H1 (cell line): ENCODE results near the gene TK2. TPM values are rescaled to one million over a fixed set of nuclear protein-coding genes. Genes with fewer than 3 reads are reported as not detected.

Experiments
- CTCF ChIA-PET: fragments of 300-600 bp; sonication (Branson Sonifier 250); formaldehyde crosslinking; loops from one replicate; lab custom pipeline; 2021; ENCODE audit not compliant: partially characterized antibody; lab: Charles Lee
- POLR2A ChIA-PET: fragments of 300-600 bp; sonication (Branson Sonifier 250); formaldehyde crosslinking; loops from one replicate; lab custom pipeline; 2021; ENCODE audit warnings: inconsistent platforms; ENCODE audit not compliant: partially characterized antibody; lab: Charles Lee
- DNase-seq, 2 experiments: peaks; one replicate each; pipeline versions ENCODE4 v3.0.0 to v3.0.0-alpha.2; 2010 to 2022; ENCODE audit warnings: low spot score in 2 of 2, low read depth in 1 of 2, mixed read lengths in 1 of 2
- FAIRE-seq: peaks from 2 replicates; lab custom pipeline; 2011; peaks lifted over from hg19 to GRCh38; lab: Jason Lieb, UNC
- H2AFZ ChIP-seq: 2 replicates; pipeline ENCODE4 v1.8.1; 2012; ENCODE audit warnings: low read length, inconsistent platforms
- H2AK5ac ChIP-seq: 2 replicates; pipeline ENCODE4 v1.6.1; 2013; ENCODE audit warnings: low read depth, low read length
- H2BK120ac ChIP-seq: replicated peaks from 2 replicates; pipeline ENCODE3; 2013; ENCODE audit warnings: low read depth, low read length, inconsistent platforms
- H2BK12ac ChIP-seq: 2 replicates; pipeline ENCODE4 v1.6.1; 2013; ENCODE audit warnings: low read depth, low read length
- H2BK15ac ChIP-seq: 2 replicates; pipeline ENCODE4 v1.6.1; 2013; ENCODE audit warnings: low read length
- H2BK20ac ChIP-seq: 2 replicates; pipeline ENCODE4 v1.6.1; 2013; ENCODE audit warnings: low read length
- H2BK5ac ChIP-seq: 2 replicates; pipeline ENCODE4 v1.6.1; 2013; ENCODE audit warnings: low read depth, low read length
- H3K14ac ChIP-seq: 2 replicates; pipeline ENCODE4 v1.6.1; 2013; ENCODE audit warnings: inconsistent platforms; ENCODE audit not compliant: insufficient read length
- H3K18ac ChIP-seq: 2 replicates; pipeline ENCODE4 v1.6.1; 2013; ENCODE audit warnings: low read length; ENCODE audit errors: extremely low read depth
- H3K23ac ChIP-seq: 2 replicates; pipeline ENCODE4 v1.6.1; 2013; ENCODE audit warnings: inconsistent platforms; ENCODE audit not compliant: insufficient read length
- H3K23me2 ChIP-seq: 2 replicates; pipeline ENCODE4 v1.6.1; 2013; ENCODE audit warnings: low read depth, low read length
- H3K27ac ChIP-seq: 2 replicates; pipeline ENCODE4 v1.6.1; 2011; ENCODE audit warnings: low read depth, low read length, inconsistent platforms
- H3K27me3 ChIP-seq, 4 experiments: replicated peaks in 1 of 4; 1 replicate in 1 of 4; 2 replicates in 3 of 4; pipeline versions ENCODE4 v1.6.1 to v1.8.1; 2011 to 2013; ENCODE audit warnings: low read length in 3 of 4, mild to moderate bottlenecking in 3 of 4, inconsistent platforms in 2 of 4, mixed read lengths in 2 of 4, moderate library complexity in 1 of 4; ENCODE audit not compliant: control insufficient read depth in 3 of 4, insufficient read depth in 3 of 4; ENCODE audit errors: extremely low read depth in 1 of 4
- H3K36me3 ChIP-seq, 4 experiments: 2 replicates each; pipeline versions ENCODE4 v1.6.1 to v1.8.1; 2011 to 2013; ENCODE audit warnings: mild to moderate bottlenecking in 4 of 4, low read length in 3 of 4, moderate library complexity in 2 of 4, control low read depth in 1 of 4, inconsistent platforms in 1 of 4; ENCODE audit not compliant: insufficient read depth in 4 of 4, control insufficient read depth in 2 of 4
- H3K4ac ChIP-seq: replicated peaks from 2 replicates; pipeline ENCODE3; 2013; ENCODE audit warnings: low read length, low read depth, mixed read lengths, inconsistent platforms; ENCODE audit not compliant: insufficient read length
- H3K4me1 ChIP-seq, 4 experiments: replicated peaks in 1 of 4; 1 replicate in 1 of 4; 2 replicates in 3 of 4; pipeline versions ENCODE4 v1.6.1 to v1.8.1; 2011 to 2013; ENCODE audit warnings: low read length in 3 of 4, inconsistent platforms in 2 of 4, mixed read lengths in 1 of 4; ENCODE audit not compliant: insufficient read depth in 4 of 4, control insufficient read depth in 3 of 4
- H3K4me2 ChIP-seq, 2 experiments: 2 replicates each; pipeline versions ENCODE4 v1.6.1 to v1.8.1; 2011 to 2013; ENCODE audit warnings: low read depth in 2 of 2, low read length in 2 of 2, control low read depth in 1 of 2, inconsistent platforms in 1 of 2, mild to moderate bottlenecking in 1 of 2; ENCODE audit not compliant: insufficient read depth in 1 of 2
- H3K4me3 ChIP-seq, 4 experiments: fragments of 200-600, 300-600 bp in 1 of 4; sonication (generic), shearing (Covaris generic), sonication (Bioruptor Twin) in 1 of 4; 2 replicates each; pipeline versions ENCODE4 v1.5.1 to v1.8.1; 2011 to 2016; ENCODE audit warnings: low read length in 4 of 4, low read depth in 3 of 4, control low read depth in 2 of 4, inconsistent platforms in 2 of 4, mild to moderate bottlenecking in 2 of 4, mixed read lengths in 1 of 4, moderate library complexity in 1 of 4; ENCODE audit not compliant: insufficient read depth in 2 of 4; ENCODE audit errors: extremely low read depth in 1 of 4
- H3K56ac ChIP-seq: replicated peaks from 2 replicates; pipeline ENCODE3; 2013; ENCODE audit warnings: low read depth, mild to moderate bottlenecking, mixed read lengths, low read length, inconsistent platforms; ENCODE audit not compliant: insufficient read length
- H3K79me1 ChIP-seq: 2 replicates; pipeline ENCODE4 v1.6.1; 2013; ENCODE audit warnings: low read depth, low read length, control low read depth
- H3K79me2 ChIP-seq, 2 experiments: 2 replicates each; pipeline versions ENCODE4 v1.6.1 to v1.8.1; 2012 to 2013; ENCODE audit warnings: low read length in 2 of 2, mild to moderate bottlenecking in 2 of 2, inconsistent platforms in 1 of 2; ENCODE audit not compliant: insufficient read depth in 2 of 2, control insufficient read depth in 1 of 2
- H3K9ac ChIP-seq, 4 experiments: replicated peaks in 1 of 4; 1 replicate in 1 of 4; 2 replicates in 3 of 4; pipeline versions ENCODE4 v1.6.1 to v1.8.1; 2011 to 2013; ENCODE audit warnings: low read depth in 3 of 4, low read length in 3 of 4, control low read depth in 2 of 4, mild to moderate bottlenecking in 2 of 4, moderate library complexity in 2 of 4, inconsistent platforms in 1 of 4; ENCODE audit errors: extremely low read depth in 1 of 4
- H3K9me3 ChIP-seq, 2 experiments: 2 replicates each; pipeline versions ENCODE4 v1.6.1 to v1.8.1; 2012 to 2013; ENCODE audit warnings: mild to moderate bottlenecking in 2 of 2, moderate library complexity in 2 of 2, control low read depth in 1 of 2, inconsistent platforms in 1 of 2, low read depth in 1 of 2, low read length in 1 of 2, mixed read lengths in 1 of 2; ENCODE audit not compliant: insufficient read depth in 2 of 2
- H4K20me1 ChIP-seq, 2 experiments: replicated peaks in 1 of 2; 2 replicates each; pipeline versions ENCODE3 to v1.8.1; 2011 to 2013; ENCODE audit warnings: inconsistent platforms in 2 of 2, low read length in 2 of 2, mild to moderate bottlenecking in 1 of 2; ENCODE audit not compliant: insufficient read depth in 2 of 2, control insufficient read depth in 1 of 2
- H4K5ac ChIP-seq: 2 replicates; pipeline ENCODE4 v1.6.1; 2013; ENCODE audit warnings: low read length, low read depth, mixed read lengths, inconsistent platforms; ENCODE audit not compliant: insufficient read length
- H4K8ac ChIP-seq: 2 replicates; pipeline ENCODE4 v1.8.0; 2013; ENCODE audit warnings: mild to moderate bottlenecking, moderate library complexity, low read length, inconsistent platforms; ENCODE audit not compliant: insufficient read depth; ENCODE audit errors: extremely low read depth
- H4K91ac ChIP-seq: replicated peaks from 2 replicates; pipeline ENCODE3; 2013; ENCODE audit warnings: low read length, mixed read lengths, inconsistent platforms; ENCODE audit not compliant: insufficient read length
- HDAC6 ChIP-seq: IDR thresholded peaks from one replicate; pipeline ENCODE4 v1.7.1; 2012; ENCODE audit warnings: low read depth, mild to moderate bottlenecking, inconsistent platforms, low read length, moderate library complexity
- SRF ChIP-seq: IDR thresholded peaks from 2 replicates; pipeline ENCODE4 v1.6.1; 2011; ENCODE audit warnings: mild to moderate bottlenecking, low read depth, low read length, moderate library complexity
- TAF7 ChIP-seq: optimal IDR thresholded peaks from 2 replicates; pipeline ENCODE3; 2011; ENCODE audit warnings: low read depth, mild to moderate bottlenecking, inconsistent platforms, low read length, moderate library complexity, borderline replicate concordance
- WGBS, 2 experiments: shearing (Covaris generic) in 1 of 2; methylation state at CpG; one replicate each; pipeline versions ENCODE4 v1.1.6 to v1.1.7; 2013 to 2015; ENCODE audit warnings: low lambda C conversion rate in 2 of 2, mixed read lengths in 2 of 2, inconsistent platforms in 1 of 2, low coverage in 1 of 2, missing lambda C conversion rate in 1 of 2; ENCODE audit not compliant: insufficient replicate concordance in 2 of 2, insufficient coverage in 1 of 2, insufficient read length in 1 of 2; ENCODE audit errors: extremely low coverage in 1 of 2, missing lambda C conversion rate in 1 of 2; 5-methylcytosine and 5-hydroxymethylcytosine counted together
- polyA plus RNA-seq, 7 experiments: library from polyadenylated mRNA; depleted of rRNA in 3 of 7; stranded (reverse) in 5 of 7; unstranded in 2 of 7; fragments of >200 nt in 5 of 7; fragments of 200-250 nt in 2 of 7; gene quantifications; 1 replicate in 5 of 7; 2 replicates in 1 of 7; 4 replicates in 1 of 7; pipeline versions ENCODE4 v1.2.1 to v1.2.3, GENCODE V29; 2011 to 2013; ENCODE audit warnings: missing spikeins in 2 of 7, mixed read lengths in 2 of 7
- total RNA-seq: library from RNA; stranded (reverse); fragmentation: NEBNext Ultra II Directional; extraction: Animal tissue kit (Norgen Biotek cat#: 25700); gene quantifications from 2 replicates; pipeline ENCODE4 v1.2.1, GENCODE V29; 2021
- TF ChIP-seq, protein P1 (sequence below): IDR thresholded peaks from 2 replicates; pipeline ENCODE4 v1.6.1; 2011; ENCODE audit warnings: low read length, improper control_type of control experiment

Gene TK2
- total and polyA plus RNA-seq, 2 of the 8 experiments (the other 6 are each of a cell fraction or from before 2014, with no cell fraction given): 2.7 to 3.6 TPM

DNA sequence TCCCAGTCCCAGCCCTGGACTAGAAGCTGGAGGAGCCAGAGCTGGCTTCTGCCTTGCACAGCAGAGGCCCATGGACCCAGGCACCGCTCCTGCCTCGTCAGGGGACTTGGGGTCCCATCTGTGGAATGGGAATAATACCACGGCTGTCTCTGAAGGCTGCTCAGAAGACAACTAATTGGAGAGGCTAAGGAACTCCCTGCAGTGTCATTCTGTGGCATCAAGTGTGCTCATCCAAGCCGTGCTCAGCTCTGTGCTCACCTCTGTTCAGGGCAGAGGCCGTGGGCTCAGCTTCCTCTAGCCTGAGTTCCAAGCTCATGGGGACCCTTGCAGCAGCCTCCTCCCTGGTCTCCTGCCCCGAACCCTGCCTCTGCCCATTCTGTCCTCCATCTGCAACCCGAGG, 91.1 kb downstream of the TK2 start:
- ChIA-PET CTCF (interaction anchor here (0.5 to 5.3 kb wide), 14 partner anchors 13 to 684 kb away, joined by 3 to 30 read pairs (median 4); partner anchors contain the start of gene CKLF), POLR2A (interaction anchor here (0.7 to 0.8 kb wide), 2 partner anchors 18 to 443 kb away, joined by 3 read pairs; no protein-coding TSS in a partner anchor)
- FAIRE-seq (no peak), DNase-seq (no peak)
- Histone ChIP-seq H3K4me2 (no peak overlapping the region), H3K9ac (no peak overlapping the region), H3K14ac (no peak overlapping the region), H4K5ac (no peak overlapping the region), H3K9me3 (no peaks in the 10 kb centered on the region), H3K56ac (no peak overlapping the region), H3K79me1 (no peaks in the 10 kb centered on the region), H2BK120ac (no peak overlapping the region), H2AK5ac (no peak overlapping the region), H3K27ac (no peak overlapping the region), H2BK20ac (0 out of 2 replicates have a peak overlapping the region, but pooled peaks have one; percentile 57), H2BK12ac (0 out of 2 replicates have a peak overlapping the region, but pooled peaks have one; percentile 17), H3K4me1 (peaks cover 0 to 4% (median 1%) of the 10 kb centered on the region in 4 experiments; a peak in 1 of 7 replicates), H4K91ac (peak overlapping the region; percentile 47), H3K23me2 (peaks cover 2% of the 10 kb centered on the region; the same call in 1 of the 2 replicates), H3K4ac (no peak overlapping the region), H3K36me3 (no peaks in the 10 kb centered on the region), H3K18ac (no peak overlapping the region), H3K79me2 (no peaks in the 10 kb centered on the region), H3K27me3 (no peaks in the 10 kb centered on the region), H4K20me1 (no peaks in the 10 kb centered on the region), H4K8ac (no peak overlapping the region), H3K23ac (no peak overlapping the region), H3K4me3 (no peak overlapping the region), H2BK5ac (no peak overlapping the region), H2BK15ac (no peak overlapping the region), H2AFZ (no peak overlapping the region; the same call in 1 of the 2 replicates)
- 84% methylated on average over 5 of the region's 7 CpGs; no CpG with 5 or more reads in 1 of the 2 experiments for WGBS, 2 experiments
- TF ChIP-seq TAF7: no peak
- TF ChIP-seq, protein P1, sequence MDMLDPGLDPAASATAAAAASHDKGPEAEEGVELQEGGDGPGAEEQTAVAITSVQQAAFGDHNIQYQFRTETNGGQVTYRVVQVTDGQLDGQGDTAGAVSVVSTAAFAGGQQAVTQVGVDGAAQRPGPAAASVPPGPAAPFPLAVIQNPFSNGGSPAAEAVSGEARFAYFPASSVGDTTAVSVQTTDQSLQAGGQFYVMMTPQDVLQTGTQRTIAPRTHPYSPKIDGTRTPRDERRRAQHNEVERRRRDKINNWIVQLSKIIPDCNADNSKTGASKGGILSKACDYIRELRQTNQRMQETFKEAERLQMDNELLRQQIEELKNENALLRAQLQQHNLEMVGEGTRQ: no peak
- no peak for TF ChIP-seq SRF
- no peak for TF ChIP-seq HDAC6
